HG02884 (cell line): ENCODE measurements around the gene TMEM245.

ENCODE experiments used
- ATAC-seq: cut with Tn5 transposase; IDR thresholded peaks from one replicate; pipeline ENCODE4 v1.9.1; 2021; ENCODE audit warnings: mild to moderate bottlenecking, moderate library complexity; ENCODE audit not compliant: unreplicated experiment

The TMEM245 gene

DNA sequence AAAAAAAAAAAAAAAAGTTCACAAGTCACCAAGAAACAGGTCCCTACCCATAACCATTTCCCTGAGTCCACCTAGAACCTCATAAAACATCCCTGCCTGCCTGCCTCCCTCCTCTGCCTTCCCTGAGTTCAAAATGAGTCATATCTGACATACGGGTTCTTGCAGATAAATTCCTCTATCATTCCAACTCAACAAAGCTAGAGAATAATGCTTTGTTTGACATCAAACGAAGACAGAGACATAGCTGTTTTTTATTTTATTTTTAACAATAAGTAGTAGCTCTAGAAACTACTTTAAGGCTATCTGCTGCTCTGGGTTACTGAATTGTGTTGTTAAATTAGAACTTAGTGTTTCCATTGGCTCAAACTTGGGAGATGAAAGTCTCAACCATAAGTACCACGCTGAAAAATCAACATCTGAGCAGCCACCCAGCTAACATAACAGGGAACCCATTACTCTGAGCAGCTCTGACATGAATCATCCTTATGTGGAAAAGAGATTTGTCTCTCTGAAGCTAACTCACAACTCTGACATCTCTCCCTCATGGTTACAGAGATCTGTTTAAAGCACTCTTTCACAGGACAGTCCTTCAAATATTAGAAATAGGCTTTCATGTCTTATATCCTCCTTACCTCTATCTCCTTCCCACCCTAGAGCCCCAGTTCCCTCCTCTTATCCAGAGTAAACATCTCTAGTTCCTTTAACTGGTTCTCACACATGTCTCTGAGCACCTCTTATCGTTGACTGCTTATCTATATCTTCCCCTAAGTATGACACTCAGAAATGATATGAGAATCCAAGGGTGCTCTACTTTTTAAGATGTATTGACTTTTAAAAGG is 12.1 kb downstream of the TMEM245 start:
- ATAC-seq = no peak

DNA sequence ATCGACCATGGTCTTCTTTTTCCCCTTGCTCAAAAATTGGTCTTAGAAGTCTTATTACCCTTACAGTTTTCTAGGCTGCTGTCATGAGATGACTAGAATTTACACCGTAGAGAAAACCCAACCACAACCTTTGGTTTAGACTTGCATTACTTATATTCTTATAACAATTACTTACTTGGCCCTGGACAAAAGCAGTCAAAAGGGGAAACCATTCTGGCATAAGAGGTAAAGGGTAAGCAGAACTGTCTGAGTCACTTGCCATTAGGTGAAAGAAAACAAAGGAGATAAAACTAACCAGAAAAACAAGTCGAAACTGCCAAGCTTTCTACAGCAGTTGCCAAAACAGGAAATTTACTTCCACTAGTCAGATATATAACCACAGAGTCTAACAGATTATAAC is 17.9 kb downstream of the TMEM245 start:
- peak; percentile 86 for ATAC-seq

DNA sequence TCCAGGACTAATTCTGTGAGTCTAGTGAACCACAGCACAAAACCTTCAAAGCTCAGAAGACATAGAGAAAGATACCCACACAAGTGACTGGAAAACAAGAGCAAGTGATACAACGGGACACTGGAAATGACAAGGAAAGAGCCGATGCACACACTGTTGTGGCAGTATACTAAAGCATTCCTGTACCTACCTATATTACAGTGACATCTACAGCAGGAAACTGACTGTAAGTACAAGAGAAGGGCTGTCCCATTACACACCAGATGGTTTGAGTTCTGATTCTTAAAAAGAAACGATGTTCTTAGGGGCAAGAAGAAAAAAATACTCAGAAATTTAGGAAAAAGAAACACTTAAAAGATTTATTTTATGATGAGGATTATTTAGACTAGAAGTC is 18.5 kb downstream of the TMEM245 start:
- no peak for ATAC-seq

GRCh38 chr9:109100543-109101201 is 19.1 kb downstream of the TMEM245 start:
- ATAC-seq = no peak

GRCh38 chr9:109098960-109099308 is 20.8 kb downstream of the TMEM245 start:
- no peak for ATAC-seq

DNA sequence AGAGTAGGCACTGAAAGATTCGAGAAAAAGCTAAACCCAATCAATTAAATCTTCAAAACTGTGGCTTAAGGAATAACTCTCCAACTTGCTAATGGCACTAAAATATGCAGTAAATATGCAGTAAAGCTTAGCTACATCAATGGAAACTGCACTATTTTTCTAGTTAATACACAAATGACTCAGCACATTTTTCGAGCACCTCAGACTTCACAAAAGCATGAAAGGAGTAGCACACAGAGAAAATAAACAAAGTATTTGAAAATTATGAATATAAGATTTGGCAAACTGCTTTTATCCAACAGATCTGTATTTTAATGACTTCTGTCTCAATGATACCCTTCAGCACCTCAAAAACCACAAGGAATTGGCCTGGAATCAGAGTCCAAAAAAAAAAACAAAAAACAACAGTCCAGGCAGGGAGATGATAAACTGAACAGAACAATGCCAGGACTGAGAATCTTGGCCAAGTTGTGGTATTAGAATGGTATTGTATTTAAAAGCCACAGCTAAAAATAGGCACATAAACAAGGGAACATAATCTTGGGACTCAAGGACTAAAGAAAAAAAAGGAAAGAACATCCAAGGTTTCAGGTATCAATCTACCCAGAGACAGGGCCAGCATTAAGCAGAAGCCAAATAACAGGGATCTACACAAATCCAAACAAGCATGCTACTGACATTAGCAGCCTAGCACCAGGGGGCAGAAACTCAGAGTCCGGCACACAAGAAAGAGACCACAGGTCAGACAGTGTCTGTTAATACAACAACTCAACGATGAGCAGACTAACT is 21.4 kb downstream of the TMEM245 start:
- peak; percentile 38 for ATAC-seq

GRCh38 chr9:109097146-109097545 is 22.6 kb downstream of the TMEM245 start:
- no peak for ATAC-seq

GRCh38 chr9:109095321-109095720 is 24.4 kb downstream of the TMEM245 start:
- ATAC-seq = no peak

- ATAC-seq = no peak
These were observed 25.5 kb downstream of the TMEM245 start for GRCh38 chr9:109094268-109094667.

DNA sequence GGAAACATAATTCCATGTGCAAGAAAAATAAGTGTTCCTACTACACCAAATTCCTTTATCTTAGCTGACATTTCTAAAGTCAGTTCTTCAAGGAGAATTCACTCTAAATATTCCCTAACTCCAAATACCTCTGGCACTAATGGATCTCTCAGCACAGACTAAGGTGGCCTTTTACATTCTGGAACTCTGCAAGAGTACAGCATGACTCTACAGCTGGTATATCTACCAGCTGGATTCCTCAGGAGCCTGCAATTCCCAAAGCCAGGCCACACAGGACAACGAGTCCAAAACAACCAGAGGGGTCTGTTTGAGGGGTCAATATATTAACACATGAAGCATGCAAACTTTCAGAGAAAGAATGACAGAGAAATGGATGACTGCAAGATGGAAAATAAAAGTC is 27.2 kb downstream of the TMEM245 start:
- no peak for ATAC-seq

GRCh38 chr9:109092051-109092580 is 27.6 kb downstream of the TMEM245 start:
- ATAC-seq = no peak

DNA sequence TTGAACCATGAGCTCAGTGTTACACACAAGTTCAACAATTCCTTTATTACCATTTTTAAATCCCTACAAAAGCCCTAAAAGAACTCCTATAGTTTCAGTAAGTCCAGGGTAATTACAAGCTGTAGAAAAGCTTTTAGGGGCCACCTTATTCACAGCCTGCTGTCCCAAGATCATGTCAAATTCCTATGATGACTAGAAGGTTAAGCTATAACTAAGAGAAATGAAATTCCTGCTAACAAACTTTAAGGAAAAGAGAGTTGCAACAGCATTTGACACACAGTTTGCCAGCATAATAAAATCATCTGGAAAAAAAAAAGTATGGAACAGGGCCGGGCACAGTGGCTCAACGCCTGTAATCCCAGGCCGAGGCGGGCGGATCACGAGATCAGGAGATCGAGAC is 31.5 kb downstream of the TMEM245 start:
- ATAC-seq = no peak

GRCh38 chr9:109087795-109088194 is 32.0 kb downstream of the TMEM245 start:
- ATAC-seq = no peak

GRCh38 chr9:109086221-109086620 is 33.5 kb downstream of the TMEM245 start:
- ATAC-seq = peak; percentile 96

DNA sequence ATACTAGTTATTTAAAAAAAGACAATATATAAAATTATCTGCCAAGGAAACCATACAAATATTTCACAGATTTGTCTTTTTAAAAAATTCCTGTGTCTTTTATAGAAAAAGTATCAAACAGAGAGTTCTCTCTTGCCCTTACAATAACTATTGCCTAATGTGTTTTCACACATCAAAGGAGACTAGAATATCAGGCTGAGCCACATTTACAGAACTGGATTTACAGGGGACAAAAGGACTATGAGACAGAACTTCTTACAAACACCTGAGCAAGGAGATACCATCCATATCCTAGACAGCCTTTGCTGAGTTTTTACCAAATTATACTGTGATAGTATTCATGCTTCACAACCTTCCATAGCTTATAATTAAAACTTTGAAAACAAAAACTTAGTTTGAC is 34.2 kb downstream of the TMEM245 start:
- no peak for ATAC-seq

DNA sequence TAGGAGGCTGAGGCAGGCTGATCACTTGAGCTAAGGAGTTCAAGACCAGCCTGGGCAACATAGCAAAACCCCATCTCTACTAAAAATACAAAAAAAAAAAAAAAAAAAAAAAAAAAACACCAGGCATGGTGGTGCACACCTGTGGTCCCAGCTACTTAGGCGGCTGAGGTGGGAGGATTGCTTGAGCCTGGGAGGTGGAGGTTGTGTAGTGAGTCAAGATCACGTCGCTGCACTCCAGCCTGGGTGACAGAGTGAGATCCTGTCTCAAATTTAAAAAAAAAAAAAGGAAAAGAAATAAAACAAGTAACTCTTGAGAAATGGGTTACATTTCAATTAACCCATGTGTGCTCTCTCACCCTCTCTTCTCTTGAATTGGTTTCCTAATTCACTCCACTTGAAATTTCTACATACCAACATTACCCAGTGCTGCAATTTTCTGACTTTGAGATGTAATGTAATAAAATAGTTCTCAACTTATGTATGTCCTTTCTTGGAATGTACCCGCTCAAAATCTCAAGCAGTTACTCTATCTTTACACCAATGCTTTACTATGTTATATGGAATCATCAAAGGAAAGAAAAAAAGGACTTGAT is 35.8 kb downstream of the TMEM245 start:
- ATAC-seq = no peak

GRCh38 chr9:109083141-109083540 is 36.6 kb downstream of the TMEM245 start:
- ATAC-seq = no peak

DNA sequence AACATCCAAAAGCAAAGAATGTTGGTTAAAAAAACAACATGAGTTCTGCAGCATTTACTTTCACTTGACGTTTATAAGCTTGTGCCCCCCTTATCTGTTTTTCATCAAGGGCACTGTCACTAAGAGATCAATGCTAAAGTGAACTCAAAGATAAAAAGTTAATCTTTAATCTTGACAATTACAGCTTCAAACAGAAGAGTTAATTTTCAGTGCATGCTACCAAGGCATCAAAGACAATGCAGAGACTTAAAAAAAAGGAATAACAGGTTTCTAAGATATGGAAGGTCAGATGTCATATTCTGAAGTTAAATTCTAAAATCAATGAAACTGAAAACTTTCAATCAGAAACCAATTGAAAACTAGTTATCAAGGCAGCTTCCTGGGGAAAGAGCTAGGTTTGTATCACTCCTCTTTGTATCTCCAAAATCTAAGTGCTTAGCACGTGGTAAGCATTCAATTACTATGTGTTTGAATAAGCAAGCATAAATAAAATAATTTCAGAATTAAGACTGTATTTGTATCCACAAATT is 37.6 kb downstream of the TMEM245 start:
- no peak for ATAC-seq

DNA sequence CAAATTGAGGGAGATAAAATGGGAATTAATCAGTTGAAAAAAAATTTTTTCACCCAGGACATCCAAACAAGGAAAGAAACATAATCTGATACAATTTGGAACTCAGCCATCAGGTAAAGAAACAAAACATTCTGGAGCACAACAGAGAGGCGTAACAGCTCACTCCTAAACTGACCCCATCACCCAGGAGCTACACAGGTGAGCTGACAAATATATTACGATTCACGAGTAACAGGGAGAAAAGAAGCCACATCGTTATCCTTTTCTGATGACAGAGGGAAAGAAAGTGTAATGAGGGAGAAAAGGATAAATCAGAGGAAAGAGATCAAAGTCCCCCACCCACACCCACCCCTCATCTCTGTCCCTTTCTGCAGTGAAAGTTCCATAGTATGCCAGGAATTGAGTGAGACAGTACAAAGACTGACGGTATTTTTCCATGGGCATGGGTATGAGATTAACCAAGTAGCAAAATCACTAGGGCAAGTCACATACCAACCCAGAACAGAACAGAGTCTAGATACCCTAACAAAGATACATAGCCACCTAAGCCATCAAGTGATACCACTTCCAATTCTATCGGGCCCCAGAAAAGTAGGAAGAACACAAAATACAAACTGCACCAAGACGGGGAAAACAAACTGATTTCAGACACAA is 45.4 kb downstream of the TMEM245 start:
- ATAC-seq = no peak

DNA sequence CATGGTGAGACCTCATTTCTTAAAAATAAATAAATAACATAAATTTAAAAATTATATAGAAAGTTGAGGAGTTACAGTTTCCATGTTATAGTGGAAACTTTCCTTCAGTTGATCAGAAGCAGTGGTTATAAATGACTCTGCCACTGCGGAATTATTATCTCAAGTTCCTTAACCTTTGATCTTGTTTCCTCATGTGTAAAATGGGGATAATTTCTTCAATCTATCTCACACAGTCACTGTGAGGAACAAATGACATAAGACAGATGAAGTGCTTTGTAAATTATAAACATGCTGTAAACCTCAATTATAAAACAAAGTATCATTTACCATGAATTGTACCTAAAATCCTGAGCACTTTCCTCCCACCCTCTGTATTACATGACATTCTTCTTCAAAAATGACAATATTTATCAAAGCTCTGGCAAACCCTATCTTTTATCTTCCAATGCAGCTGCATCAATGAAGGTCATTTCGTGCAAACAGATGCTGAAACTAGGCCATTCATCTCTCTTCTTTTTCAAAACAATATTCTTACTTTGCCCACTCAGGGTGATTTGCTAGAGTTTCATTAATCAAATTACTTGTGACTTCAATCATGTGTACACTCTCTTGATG is 46.8 kb downstream of the TMEM245 start:
- no peak for ATAC-seq
